ENCODE results near the gene RIOK1. TPM values are rescaled to one million over a fixed set of nuclear protein-coding genes. Genes with fewer than 3 reads are reported as not detected.

The RIOK1 gene
- total and polyA plus RNA-seq, 2 of the 8 experiments (the other 6 are each of a cell fraction or from before 2014, with no cell fraction given) = 11.8 to 26.9 TPM

- Histone ChIP-seq H3K56ac (replicated peaks; ENCODE audit: insufficient read length, low read depth, low read length) (no peak overlapping the region), H3K4me3 (ENCODE audit: extremely low read depth in 1 of 4, insufficient read depth in 2 of 4, low read depth in 3 of 4, low read length in 4 of 4) (no peak overlapping the region), H3K9ac (replicated peaks in 1 of 4; ENCODE audit: extremely low read depth in 1 of 4, low read depth in 3 of 4, low read length in 3 of 4) (no peak overlapping the region), H4K8ac (ENCODE audit: extremely low read depth, insufficient read depth, low read length) (no peak overlapping the region), H3K27ac (ENCODE audit: low read depth, low read length) (no peak overlapping the region), H2BK15ac (ENCODE audit: low read length) (no peak overlapping the region), H3K23ac (ENCODE audit: insufficient read length) (no peak overlapping the region), H3K4ac (replicated peaks; ENCODE audit: insufficient read length, low read depth, low read length) (no peak overlapping the region), H3K27me3 (replicated peaks in 1 of 4; ENCODE audit: control insufficient read depth in 3 of 4, extremely low read depth in 1 of 4, insufficient read depth in 3 of 4, low read length in 3 of 4) (no peaks in the 10 kb centered on the region), H3K79me1 (ENCODE audit: low read depth, low read length) (no peaks in the 10 kb centered on the region), H2BK5ac (ENCODE audit: low read depth, low read length) (no peak overlapping the region), H3K4me1 (replicated peaks in 1 of 4; ENCODE audit: control insufficient read depth in 3 of 4, insufficient read depth in 4 of 4, low read length in 3 of 4) (0 out of 7 replicates have a peak, but pooled peaks cover 0 to 2% (median 0%) of the 10 kb centered on the region in 4 experiments), H2AFZ (ENCODE audit: low read length) (no peak overlapping the region), H3K36me3 (ENCODE audit: control insufficient read depth in 2 of 4, insufficient read depth in 4 of 4, low read length in 3 of 4) (no peaks in the 10 kb centered on the region), H2BK20ac (ENCODE audit: low read length) (no peak overlapping the region), H3K79me2 (ENCODE audit: control insufficient read depth in 1 of 2, insufficient read depth in 2 of 2, low read length in 2 of 2) (no peaks in the 10 kb centered on the region), H4K5ac (ENCODE audit: insufficient read length, low read depth, low read length) (no peak overlapping the region), H3K9me3 (ENCODE audit: insufficient read depth in 2 of 2, low read depth in 1 of 2, low read length in 1 of 2) (peaks cover 0 to 3% of the 10 kb centered on the region in 2 experiments; a peak in 1 of 4 replicates), H4K20me1 (replicated peaks in 1 of 2; ENCODE audit: control insufficient read depth in 1 of 2, insufficient read depth in 2 of 2, low read length in 2 of 2) (no peaks in the 10 kb centered on the region), H2BK12ac (ENCODE audit: low read depth, low read length) (no peak overlapping the region), H2AK5ac (ENCODE audit: low read depth, low read length) (no peak overlapping the region), H3K18ac (ENCODE audit: extremely low read depth, low read length) (no peak overlapping the region), H3K4me2 (ENCODE audit: insufficient read depth in 1 of 2, low read depth in 2 of 2, low read length in 2 of 2) (no peak overlapping the region), H4K91ac (replicated peaks; ENCODE audit: insufficient read length, low read length) (no peak overlapping the region), H2BK120ac (replicated peaks; ENCODE audit: low read depth, low read length) (no peak overlapping the region), H3K23me2 (ENCODE audit: low read depth, low read length) (no peaks in the 10 kb centered on the region), H3K14ac (ENCODE audit: insufficient read length) (no peak overlapping the region)
- WGBS, 2 experiments (ENCODE audit: extremely low coverage in 1 of 2, insufficient coverage in 1 of 2, insufficient read length in 1 of 2, insufficient replicate concordance in 2 of 2, low coverage in 1 of 2, low lambda C conversion rate in 2 of 2, missing lambda C conversion rate in 1 of 2) = 80% methylated on average over 3 of the region's 3 CpGs; no CpG with 5 or more reads in 1 of the 2 experiments
- no peak for DNase-seq (ENCODE audit: low read depth in 1 of 2, low spot score in 2 of 2)
- no peak for TF ChIP-seq TEAD4 (IDR thresholded peaks at IDR 0.05; ENCODE audit: low read depth, low read length)
- ChIA-PET CTCF (ENCODE audit: partially characterized antibody) (interaction anchor here (1.0 to 4.3 kb wide), 6 partner anchors 12 to 66 kb away, joined by 3 to 38 read pairs (median 6); partner anchors contain the start of genes CAGE1 and RIOK1), POLR2A (ENCODE audit: partially characterized antibody) (no interaction called here)
- no peak for FAIRE-seq
These were observed 48.3 kb upstream of the RIOK1 start for GRCh38 chr6:7341271-7341670.

Data from H1 (cell line).